ENCODE data around the gene PDGFRB.

Gene PDGFRB

GRCh38 chr5:150166037-150166649 lies 10.5 kb upstream of the PDGFRB start:
- no peak for DNase-seq (ENCODE audit: low read depth)
- TF ChIP-seq CTCF (IDR thresholded peaks at IDR 0.05; ENCODE audit: low read depth, low read length) = no peak
- no peak overlapping the region for H3K4me3 ChIP-seq (ENCODE audit: low read depth, low read length)

GRCh38 chr5:150164211-150164980 lies 8.8 kb upstream of the PDGFRB start:
- TF ChIP-seq MAX (IDR thresholded peaks at IDR 0.05; ENCODE audit: low read depth, low read length) (peak; percentile 88), POLR2A (IDR thresholded peaks at IDR 0.05; ENCODE audit: extremely low read depth, insufficient read length) (no peak), MYC (IDR thresholded peaks at IDR 0.05; ENCODE audit: low read depth, low read length) (peak; percentile 52; the same call in 1 of the 2 replicates)
- no peak for DNase-seq (ENCODE audit: low read depth)
- H3K4me3 ChIP-seq (ENCODE audit: low read depth, low read length) = no peak overlapping the region

- H3K4me3 ChIP-seq (ENCODE audit: low read depth, low read length) = no peak overlapping the region
- DNase-seq (ENCODE audit: low read depth) = peak; percentile 66
- TF ChIP-seq MAX (IDR thresholded peaks at IDR 0.05; ENCODE audit: low read depth, low read length) (no peak), MYC (IDR thresholded peaks at IDR 0.05; ENCODE audit: low read depth, low read length) (no peak), POLR2A (IDR thresholded peaks at IDR 0.05; ENCODE audit: extremely low read depth, insufficient read length) (no peak), CTCF (IDR thresholded peaks at IDR 0.05; ENCODE audit: low read depth, low read length) (no peak)
Measured at GRCh38 chr5:150163547-150164059, 8.0 kb upstream of the PDGFRB start.

- no peak for DNase-seq (ENCODE audit: low read depth)
- H3K4me3 ChIP-seq (ENCODE audit: low read depth, low read length) = no peak overlapping the region
- TF ChIP-seq MYC (IDR thresholded peaks at IDR 0.05; ENCODE audit: low read depth, low read length) = no peak
- TF ChIP-seq CTCF (IDR thresholded peaks at IDR 0.05; ENCODE audit: low read depth, low read length) = no peak
- no peak for TF ChIP-seq MAX (IDR thresholded peaks at IDR 0.05; ENCODE audit: low read depth, low read length)
- TF ChIP-seq POLR2A (IDR thresholded peaks at IDR 0.05; ENCODE audit: extremely low read depth, insufficient read length) = no peak
Measured at GRCh38 chr5:150163035-150163434, 7.4 kb upstream of the PDGFRB start.

- peak; percentile 73 for DNase-seq (ENCODE audit: low read depth)
- H3K4me3 ChIP-seq (ENCODE audit: low read depth, low read length) = no peak overlapping the region
- no peak for TF ChIP-seq MAX (IDR thresholded peaks at IDR 0.05; ENCODE audit: low read depth, low read length)
- TF ChIP-seq CTCF (IDR thresholded peaks at IDR 0.05; ENCODE audit: low read depth, low read length) = no peak
- TF ChIP-seq MYC (IDR thresholded peaks at IDR 0.05; ENCODE audit: low read depth, low read length) = no peak
- TF ChIP-seq POLR2A (IDR thresholded peaks at IDR 0.05; ENCODE audit: extremely low read depth, insufficient read length) = no peak
Measured at GRCh38 chr5:150162142-150162513, 6.5 kb upstream of the PDGFRB start.
